KMS-11 (cell line): ENCODE data around the gene PHF13.

ENCODE experiments used
- H2AFZ ChIP-seq: fragments of 200-600 bp; sonication (generic); 2 replicates; pipeline ENCODE4 v1.6.1; 2016; ENCODE audit warnings: antibody characterized with exemption, mixed run types, low read depth
- H3K27ac ChIP-seq: fragments of 200-600 bp; sonication (generic); 2 replicates; pipeline ENCODE4 v1.6.1; 2016; ENCODE audit warnings: mild to moderate bottlenecking, mixed run types
- H3K27me3 ChIP-seq: fragments of 200-600 bp; sonication (generic); 2 replicates; pipeline ENCODE4 v1.6.1; 2017; ENCODE audit warnings: mild to moderate bottlenecking, low read depth, mixed run types, moderate library complexity; ENCODE audit not compliant: insufficient read depth
- H3K36me3 ChIP-seq: fragments of 200-600 bp; sonication (generic); 2 replicates; pipeline ENCODE4 v1.6.1; 2017; ENCODE audit warnings: mild to moderate bottlenecking, mixed run types; ENCODE audit not compliant: insufficient read depth
- H3K4me1 ChIP-seq: fragments of 200-600 bp; sonication (generic); 2 replicates; pipeline ENCODE4 v1.6.1; 2016; ENCODE audit warnings: mild to moderate bottlenecking, low read depth, mixed run types; ENCODE audit not compliant: poor library complexity, severe bottlenecking
- H3K4me2 ChIP-seq: fragments of 200-600 bp; sonication (generic); 2 replicates; pipeline ENCODE4 v1.7.0; 2016; ENCODE audit warnings: mild to moderate bottlenecking, mixed run types
- H3K4me3 ChIP-seq: fragments of 200-600 bp; sonication (generic); IDR thresholded peaks from 2 replicates; pipeline ENCODE4 v1.6.1; 2017; ENCODE audit warnings: low read depth, low read length, mixed read lengths; ENCODE audit not compliant: insufficient read depth
- H3K79me2 ChIP-seq: fragments of 200-600 bp; sonication (generic); 2 replicates; pipeline ENCODE4 v1.6.1; 2016; ENCODE audit warnings: low read depth, mixed run types; ENCODE audit not compliant: insufficient read depth
- H3K9ac ChIP-seq: fragments of 200-600 bp; sonication (generic); 2 replicates; pipeline ENCODE4 v1.6.1; 2016; ENCODE audit warnings: mild to moderate bottlenecking, mixed run types
- H4K20me1 ChIP-seq: fragments of 200-600 bp; sonication (generic); 2 replicates; pipeline ENCODE4 v1.6.1; 2016; ENCODE audit warnings: mild to moderate bottlenecking, mixed run types; ENCODE audit not compliant: insufficient read depth
- CTCF ChIP-seq: fragments of 200-600 bp; sonication (generic); conservative IDR thresholded peaks from 2 replicates; pipeline ENCODE4 v1.6.1; 2017; ENCODE audit warnings: low read depth, mild to moderate bottlenecking, antibody characterized with exemption, low read length, moderate library complexity, mixed read lengths

Gene PHF13

GRCh38 chr1:6581561-6582305, 31.8 kb upstream of the PHF13 start:
- H4K20me1 ChIP-seq: no peaks in the 10 kb centered on the region
- H3K79me2 ChIP-seq: peaks cover 11% of the 10 kb centered on the region
- TF ChIP-seq CTCF: no peak
- no peak overlapping the region for H2AFZ ChIP-seq
- H3K36me3 ChIP-seq: no peaks in the 10 kb centered on the region
- H3K9ac ChIP-seq: no peak overlapping the region
- no peak overlapping the region; the same call in 1 of the 2 replicates for H3K27ac ChIP-seq
- H3K27me3 ChIP-seq: no peaks in the 10 kb centered on the region
- H3K4me1 ChIP-seq: peaks cover 39% of the 10 kb centered on the region
- H3K4me3 ChIP-seq: no peak overlapping the region
- peak overlapping the region; percentile 87; the same call in 1 of the 2 replicates for H3K4me2 ChIP-seq

- H3K79me2 ChIP-seq: peaks cover 11% of the 10 kb centered on the region
- H3K9ac ChIP-seq: no peak overlapping the region
- no peaks in the 10 kb centered on the region for H3K27me3 ChIP-seq
- no peak overlapping the region for H2AFZ ChIP-seq
- peaks cover 39% of the 10 kb centered on the region for H3K4me1 ChIP-seq
- no peak overlapping the region for H3K4me3 ChIP-seq
- peak overlapping the region; percentile 87; the same call in 1 of the 2 replicates for H3K4me2 ChIP-seq
- no peak for TF ChIP-seq CTCF
- no peak overlapping the region; the same call in 1 of the 2 replicates for H3K27ac ChIP-seq
- H3K36me3 ChIP-seq: no peaks in the 10 kb centered on the region
- H4K20me1 ChIP-seq: no peaks in the 10 kb centered on the region
These were observed 31.2 kb upstream of the PHF13 start for GRCh38 chr1:6582370-6582769.

GRCh38 chr1:6584126-6585080, 29.1 kb upstream of the PHF13 start:
- H3K4me3 ChIP-seq: no peak overlapping the region
- peaks cover 11% of the 10 kb centered on the region for H3K79me2 ChIP-seq
- no peak overlapping the region for H3K9ac ChIP-seq
- 0 out of 2 replicates have a peak, but pooled peaks have one; percentile 13 for TF ChIP-seq CTCF
- H3K36me3 ChIP-seq: no peaks in the 10 kb centered on the region
- H3K4me2 ChIP-seq: no peak overlapping the region
- no peak overlapping the region for H2AFZ ChIP-seq
- peaks cover 35% of the 10 kb centered on the region for H3K4me1 ChIP-seq
- H3K27ac ChIP-seq: no peak overlapping the region
- no peaks in the 10 kb centered on the region for H4K20me1 ChIP-seq
- H3K27me3 ChIP-seq: no peaks in the 10 kb centered on the region

GRCh38 chr1:6585081-6585722, 28.3 kb upstream of the PHF13 start:
- H3K27me3 ChIP-seq: no peaks in the 10 kb centered on the region
- no peak overlapping the region for H3K27ac ChIP-seq
- H3K4me2 ChIP-seq: no peak overlapping the region
- no peak overlapping the region for H3K4me3 ChIP-seq
- H2AFZ ChIP-seq: no peak overlapping the region
- H3K4me1 ChIP-seq: peaks cover 33% of the 10 kb centered on the region
- no peaks in the 10 kb centered on the region for H4K20me1 ChIP-seq
- no peaks in the 10 kb centered on the region for H3K36me3 ChIP-seq
- TF ChIP-seq CTCF: no peak
- peaks cover 10% of the 10 kb centered on the region for H3K79me2 ChIP-seq
- no peak overlapping the region for H3K9ac ChIP-seq
